C4-2B (cell line): ENCODE data around the gene NLRP6.

Experiments
- H3K27ac ChIP-seq: fragments of 450-650 bp; 2 replicates; pipeline ENCODE4 v1.5.1; 2017
- CTCF ChIP-seq: fragments of 450-650 bp; conservative IDR thresholded peaks from 2 replicates; pipeline ENCODE4 v1.5.1; 2017; ENCODE audit warnings: mild to moderate bottlenecking
- ZFX ChIP-seq: fragments of 450-650 bp; IDR thresholded peaks from 2 replicates; pipeline ENCODE4 v1.6.1; 2017

The NLRP6 gene

GRCh38 chr11:298406-299065 is 20.3 kb downstream of the NLRP6 start:
- no peak for TF ChIP-seq ZFX
- no peak for TF ChIP-seq CTCF
- H3K27ac ChIP-seq: no peak overlapping the region

GRCh38 chr11:299081-299891 is 21.1 kb downstream of the NLRP6 start, which contains the start of gene IFITM5:
IFITM5 (minus strand) TSS chr11:299526; CDS start chr11:299490, 36 bp downstream.
- H3K27ac ChIP-seq: no peak within 1 kb of the TSS

GRCh38 chr11:299951-300735 is 21.9 kb downstream of the NLRP6 start:
- TF ChIP-seq ZFX (no peak), CTCF (no peak)
- no peak overlapping the region for H3K27ac ChIP-seq

More at GRCh38 chr11:299081-299891, 21.1 kb downstream of the NLRP6 start, which contains the start of gene IFITM5:
- TF ChIP-seq ZFX (no peak), CTCF (no peak)

GRCh38 chr11:303363-303762 is 25.2 kb downstream of the NLRP6 start:
- no peak for TF ChIP-seq CTCF
- no peak for TF ChIP-seq ZFX
- no peak overlapping the region for H3K27ac ChIP-seq

- no peak overlapping the region for H3K27ac ChIP-seq
- TF ChIP-seq ZFX (no peak), CTCF (no peak)
Measured at GRCh38 chr11:304061-304506, 25.9 kb downstream of the NLRP6 start.

GRCh38 chr11:304915-305843 is 27.0 kb downstream of the NLRP6 start:
- peak; percentile 82 for TF ChIP-seq CTCF
- TF ChIP-seq ZFX: no peak
- H3K27ac ChIP-seq: no peak overlapping the region
